Measurements from ENCODE around the gene TRMO.

GRCh38 chr9:97969014-97969413, 46.7 kb upstream of the TRMO start:
- no peak for TF ChIP-seq TAF1 (IDR thresholded peaks at IDR 0.05; ENCODE audit: low read depth)
- no peak for TF ChIP-seq FOXM1 (IDR thresholded peaks at IDR 0.05; ENCODE audit: borderline replicate concordance, low read depth)
- TF ChIP-seq CREB1 (IDR thresholded peaks at IDR 0.05; ENCODE audit: low read depth) = no peak
- no peak for TF ChIP-seq MAX (IDR thresholded peaks at IDR 0.05)
- no peak for TF ChIP-seq NFIC (IDR thresholded peaks at IDR 0.05)
- TF ChIP-seq EP300 (IDR thresholded peaks at IDR 0.05; ENCODE audit: borderline replicate concordance) = no peak
- TF ChIP-seq CEBPB (IDR thresholded peaks at IDR 0.05) = no peak
- TF ChIP-seq REST (IDR thresholded peaks at IDR 0.05; ENCODE audit: low read depth) = no peak
- no peak for TF ChIP-seq YY1 (IDR thresholded peaks at IDR 0.05; ENCODE audit: low read depth)
- no peak for TF ChIP-seq TEAD4 (IDR thresholded peaks at IDR 0.05)
- TF ChIP-seq EGR1 (IDR thresholded peaks at IDR 0.05) = no peak
- no peak for TF ChIP-seq ZBTB7A (IDR thresholded peaks at IDR 0.05; ENCODE audit: low read depth)
